SJCRH30 (cell line): ENCODE data around the gene XKR8. TPM values are rescaled to one million over a fixed set of nuclear protein-coding genes. Genes with fewer than 3 reads are reported as not detected.
"Not testable (repeated sequence)": the region's sequence is repeated elsewhere in the genome, so short reads cannot be mapped to it uniquely, and the experiment has no call there.

Source experiments
- DNase-seq, 2 experiments: peaks; one replicate each; pipeline ENCODE4 v3.0.0-alpha.2; 2015 to 2020
- H3K27ac ChIP-seq: fragments of 250-450 bp; sonication (Bioruptor Pico); 2 replicates; pipeline ENCODE4 v1.5.1; 2020; ENCODE audit warnings: mild to moderate bottlenecking, moderate library complexity
- H3K27me3 ChIP-seq: fragments of 250-450 bp; sonication (Bioruptor Pico); 2 replicates; pipeline ENCODE4 v1.5.1; 2020; ENCODE audit warnings: mild to moderate bottlenecking, moderate library complexity
- H3K36me3 ChIP-seq: fragments of 250-450 bp; sonication (Bioruptor Pico); 2 replicates; pipeline ENCODE4 v1.5.1; 2020; ENCODE audit warnings: mild to moderate bottlenecking, moderate library complexity
- H3K4me1 ChIP-seq: fragments of 250-450 bp; sonication (Bioruptor Pico); 2 replicates; pipeline ENCODE4 v1.5.1; 2020; ENCODE audit warnings: mild to moderate bottlenecking, moderate library complexity
- H3K4me3 ChIP-seq: fragments of 250-450 bp; sonication (Bioruptor Pico); 2 replicates; pipeline ENCODE4 v1.5.1; 2020; ENCODE audit warnings: mild to moderate bottlenecking, moderate library complexity
- H3K9me3 ChIP-seq: fragments of 250-450 bp; sonication (Bioruptor Pico); replicated peaks from 2 replicates; pipeline ENCODE4 v1.5.1; 2020; ENCODE audit warnings: mild to moderate bottlenecking, moderate library complexity
- total RNA-seq: library from RNA; depleted of rRNA; stranded (reverse); fragments of >200 nt; shearing (Covaris generic); gene quantifications from 2 replicates; pipeline ENCODE4 v1.2.3, GENCODE V29; 2014; rRNA removed

The XKR8 gene
- total RNA-seq, 1 experiment from 2014 or later, result not detected

GRCh38 chr1:27992276-27992675 is 32.5 kb downstream of the XKR8 start:
- H3K9me3 ChIP-seq, result no peaks in the 10 kb centered on the region
- no peak overlapping the region for H3K27ac ChIP-seq
- H3K4me1 ChIP-seq, result no peaks in the 10 kb centered on the region
- DNase-seq, result no peak
- H3K36me3 ChIP-seq, result peaks cover 71% of the 10 kb centered on the region
- H3K27me3 ChIP-seq, result no peaks in the 10 kb centered on the region
- H3K4me3 ChIP-seq, result no peak overlapping the region

GRCh38 chr1:27993241-27993640 is 33.5 kb downstream of the XKR8 start:
- no peak for DNase-seq
- Histone ChIP-seq H3K4me1 (no peaks in the 10 kb centered on the region), H3K9me3 (no peaks in the 10 kb centered on the region), H3K4me3 (no peak overlapping the region), H3K36me3 (peaks cover 72% of the 10 kb centered on the region), H3K27ac (no peak overlapping the region), H3K27me3 (no peaks in the 10 kb centered on the region)

- Histone ChIP-seq H3K36me3 (peaks cover 70% of the 10 kb centered on the region), H3K9me3 (no peaks in the 10 kb centered on the region), H3K27me3 (no peaks in the 10 kb centered on the region), H3K27ac (no peak overlapping the region), H3K4me3 (no peak overlapping the region), H3K4me1 (no peaks in the 10 kb centered on the region)
- no peak for DNase-seq
Observed at GRCh38 chr1:27994060-27994459, 34.3 kb downstream of the XKR8 start.

- H3K9me3 ChIP-seq, H3K27ac ChIP-seq, H3K27me3 ChIP-seq, H3K4me1 ChIP-seq, DNase-seq, H3K4me3 ChIP-seq: not testable (repeated sequence)
- H3K36me3 ChIP-seq, result peaks cover 67% of the 10 kb centered on the region
Observed at GRCh38 chr1:27994526-27994925, 34.8 kb downstream of the XKR8 start.

- Histone ChIP-seq H3K9me3 (no peaks in the 10 kb centered on the region), H3K27me3 (no peaks in the 10 kb centered on the region), H3K27ac (no peak overlapping the region), H3K4me1 (no peaks in the 10 kb centered on the region), H3K4me3 (no peak overlapping the region), H3K36me3 (peaks cover 40% of the 10 kb centered on the region)
- DNase-seq, result no peak
Observed at GRCh38 chr1:27999055-27999454, 39.3 kb downstream of the XKR8 start.

- Histone ChIP-seq H3K27ac (no peak overlapping the region), H3K27me3 (no peaks in the 10 kb centered on the region), H3K4me3 (no peak overlapping the region)
Observed at GRCh38 chr1:28002600-28002999, 42.8 kb downstream of the XKR8 start.

GRCh38 chr1:28003117-28003516 is 43.3 kb downstream of the XKR8 start:
- DNase-seq, H3K4me3 ChIP-seq, H3K27ac ChIP-seq, H3K4me1 ChIP-seq, H3K9me3 ChIP-seq, H3K27me3 ChIP-seq: not testable (repeated sequence)
- H3K36me3 ChIP-seq, result peaks cover 20% of the 10 kb centered on the region

More at GRCh38 chr1:28002600-28002999, 42.8 kb downstream of the XKR8 start:
- no peaks in the 10 kb centered on the region for H3K9me3 ChIP-seq
- H3K36me3 ChIP-seq, result peaks cover 23% of the 10 kb centered on the region
- no peaks in the 10 kb centered on the region for H3K4me1 ChIP-seq
- no peak for DNase-seq

- no peaks in the 10 kb centered on the region for H3K9me3 ChIP-seq
- no peaks in the 10 kb centered on the region for H3K27me3 ChIP-seq
- DNase-seq, result no peak
- peaks cover 22% of the 10 kb centered on the region for H3K36me3 ChIP-seq
- no peak overlapping the region for H3K4me3 ChIP-seq
- no peaks in the 10 kb centered on the region for H3K4me1 ChIP-seq
- no peak overlapping the region for H3K27ac ChIP-seq
Observed at GRCh38 chr1:28010969-28011368, 51.2 kb downstream of the XKR8 start.

Other genes with a start within 250 kb of the XKR8 start
- gene FAM76A, start 234.0 kb upstream of the XKR8 start, total RNA-seq, result 8.4 and 13.0 TPM in 2 replicates
- 28.1 and 30.9 TPM in 2 replicates for gene STX12, start 186.8 kb upstream of the XKR8 start, total RNA-seq
- 81.7 and 84.5 TPM in 2 replicates for gene PPP1R8, start 129.2 kb upstream of the XKR8 start, total RNA-seq
- gene THEMIS2, start 87.4 kb upstream of the XKR8 start, total RNA-seq, result 13.4 and 13.7 TPM in 2 replicates
- gene RPA2, start 45.4 kb upstream of the XKR8 start, total RNA-seq, result 175 and 202 TPM in 2 replicates
- 0.15 and 0.16 TPM in 2 replicates for gene SMPDL3B, start 25.0 kb upstream of the XKR8 start, total RNA-seq
- gene EYA3, start 128.6 kb downstream of the XKR8 start, total RNA-seq, result 37.6 and 40.0 TPM in 2 replicates
- 0.04 TPM in 1 of 2 replicates, not detected in the other for gene PTAFR, start 216.7 kb downstream of the XKR8 start, total RNA-seq